NCI-H345 treated with DMSO at 0.1 percent for 48 hours (cell line): ENCODE data around the gene MANBA.
A peak's percentile ranks its signal among the peaks of the same experiment; 100 is the strongest.
"Not testable (repeated sequence)": the region's sequence is repeated elsewhere in the genome, so short reads cannot be mapped to it uniquely, and the experiment has no call there.

ENCODE experiments used
- DNase-seq: peaks from one replicate; lab custom pipeline; 2025; ENCODE audit not compliant: unreplicated experiment; lab: John Stamatoyannopoulos, UW

MANBA gene

DNA sequence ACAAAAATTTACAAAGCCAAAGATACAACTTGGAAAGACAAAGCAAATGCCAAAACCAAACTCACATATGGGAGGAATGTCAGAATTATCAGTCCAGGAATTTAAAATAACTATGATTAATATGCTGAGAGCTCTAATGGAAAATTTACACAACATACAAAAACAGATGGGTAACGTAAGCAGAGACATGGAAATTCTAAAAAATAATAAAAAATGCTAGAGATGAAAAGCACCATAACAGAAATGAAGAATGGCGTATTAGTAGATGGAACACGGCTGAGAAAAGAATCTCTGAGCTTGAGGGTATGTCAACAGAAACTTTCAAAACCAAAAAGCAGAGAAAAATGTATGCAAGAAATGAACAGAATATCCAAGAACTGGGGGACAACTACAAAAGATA lies 4.1 kb upstream of the MANBA start:
- DNase-seq, result no peak

- no peak for DNase-seq
These were observed 1.1 kb upstream of the MANBA start for GRCh38 chr4:102761906-102762305.

DNA sequence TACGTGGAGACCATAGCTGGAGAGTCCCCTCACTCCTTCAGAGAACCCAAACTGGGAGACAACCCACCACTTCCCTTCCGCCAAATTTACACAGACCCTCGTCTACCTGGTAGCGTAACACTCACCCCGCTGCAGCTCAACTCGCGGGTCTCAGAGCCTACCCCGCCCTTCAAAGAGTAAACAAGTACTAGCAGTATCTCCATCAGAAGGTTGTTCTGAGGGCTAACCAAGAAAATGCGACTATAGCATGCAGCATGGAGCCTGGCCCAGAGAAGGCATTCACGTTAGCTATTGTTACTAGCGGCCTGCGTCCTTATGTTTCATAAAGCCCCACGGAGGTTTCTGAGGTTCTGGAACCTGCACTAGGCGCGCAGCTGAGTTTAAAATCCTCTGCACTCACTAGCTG lies 531 bp upstream of the MANBA start:
- DNase-seq, result peak; percentile 21

DNA sequence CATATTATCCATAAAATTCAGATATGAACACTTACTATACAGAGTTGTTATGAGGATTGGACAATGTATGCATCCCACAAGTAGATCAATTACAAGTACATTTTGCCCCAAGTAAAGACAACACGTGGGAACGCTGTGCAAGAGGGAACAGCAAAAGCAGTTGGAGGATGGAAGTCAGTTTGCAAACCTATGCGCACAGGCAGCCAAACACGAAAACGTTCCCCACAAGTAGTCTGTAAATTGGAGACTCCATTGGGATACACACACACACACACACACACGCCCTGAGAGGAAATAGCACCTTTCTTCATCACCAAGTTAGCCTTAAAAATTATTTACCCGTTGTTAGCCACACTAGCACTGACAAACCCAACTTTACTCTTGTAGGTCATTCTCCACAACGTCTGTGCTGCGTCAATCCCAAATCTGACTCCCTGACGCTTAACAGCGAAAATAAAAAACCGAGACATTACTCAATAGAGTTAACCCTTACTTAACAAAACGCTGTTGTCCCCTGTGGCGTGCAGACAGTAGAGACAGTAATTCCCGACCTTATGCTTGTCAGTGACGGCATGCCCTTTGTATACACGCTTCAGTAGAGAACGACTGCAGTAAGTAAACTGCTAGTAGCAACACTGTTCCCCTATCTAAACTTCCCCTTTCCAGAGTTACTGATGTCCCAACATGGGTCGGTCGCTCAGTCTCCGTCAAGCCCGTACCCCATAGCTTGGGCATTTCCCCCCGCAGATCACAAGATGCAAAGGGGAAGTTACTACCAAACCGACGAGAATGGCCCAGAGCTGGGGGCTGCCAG lies 730 bp downstream of the MANBA start:
- DNase-seq, result no peak

DNA sequence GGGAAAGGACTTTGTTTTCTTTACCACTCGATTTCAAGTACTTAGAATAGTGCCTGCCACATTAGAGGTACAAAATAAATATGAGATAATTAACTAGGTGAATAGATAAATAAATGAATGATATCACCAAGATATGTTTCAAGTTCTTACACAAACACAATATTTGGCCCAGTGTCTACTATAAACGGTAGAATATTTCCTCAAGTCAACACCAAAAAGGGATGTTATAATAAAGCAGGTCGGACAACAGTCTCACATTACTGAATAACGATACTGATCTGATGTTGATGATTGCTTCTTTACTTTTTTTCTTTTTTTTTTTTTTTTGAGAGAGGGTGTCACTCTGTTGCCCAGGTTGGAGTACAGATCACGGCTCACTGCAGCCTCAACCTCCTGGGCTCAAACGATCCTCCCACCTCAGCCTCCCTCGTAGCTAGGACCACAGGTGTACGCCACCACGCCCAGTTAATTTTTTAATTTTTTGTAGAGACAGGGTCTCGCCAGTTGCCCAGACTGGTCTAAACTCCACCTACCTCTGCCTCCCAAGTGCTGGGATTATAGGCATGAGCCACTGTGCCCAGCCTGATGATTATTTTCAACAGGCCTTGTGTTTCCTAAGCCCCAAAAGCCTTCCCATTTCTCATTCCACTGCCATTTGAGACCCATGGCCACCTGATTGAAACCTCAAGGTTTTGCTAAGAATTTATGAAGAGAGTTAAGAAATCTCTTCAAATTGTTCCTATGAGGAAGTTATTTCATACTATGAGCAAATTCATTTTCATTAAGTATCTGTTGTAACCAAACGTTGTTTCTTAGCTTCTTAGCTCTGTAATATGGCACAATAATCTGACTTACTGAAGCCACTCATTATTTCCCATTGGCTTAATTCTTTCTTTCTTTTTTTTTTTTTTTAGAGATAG lies 2.3 kb downstream of the MANBA start:
- no peak for DNase-seq

- DNase-seq, result no peak
These were observed 3.1 kb downstream of the MANBA start for GRCh38 chr4:102757681-102758080.

DNA sequence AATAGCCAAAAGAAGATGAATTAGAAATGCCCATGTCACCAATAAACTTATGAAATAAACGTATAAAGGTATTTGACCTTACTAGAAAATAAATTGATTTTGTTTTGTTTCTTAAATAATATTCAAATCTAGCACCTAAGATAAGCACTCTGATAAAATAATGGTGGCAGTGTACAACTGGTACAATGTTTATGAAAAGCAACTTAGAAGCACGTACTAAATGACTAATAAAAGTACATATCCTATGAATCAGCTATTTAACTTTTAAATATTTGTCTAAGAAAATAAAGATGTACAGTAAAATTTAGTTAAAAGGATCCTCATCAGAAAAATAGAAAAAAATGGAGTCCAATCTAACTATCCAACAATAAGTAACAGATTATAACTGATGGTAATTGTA lies 6.7 kb downstream of the MANBA start:
- no peak for DNase-seq

DNA sequence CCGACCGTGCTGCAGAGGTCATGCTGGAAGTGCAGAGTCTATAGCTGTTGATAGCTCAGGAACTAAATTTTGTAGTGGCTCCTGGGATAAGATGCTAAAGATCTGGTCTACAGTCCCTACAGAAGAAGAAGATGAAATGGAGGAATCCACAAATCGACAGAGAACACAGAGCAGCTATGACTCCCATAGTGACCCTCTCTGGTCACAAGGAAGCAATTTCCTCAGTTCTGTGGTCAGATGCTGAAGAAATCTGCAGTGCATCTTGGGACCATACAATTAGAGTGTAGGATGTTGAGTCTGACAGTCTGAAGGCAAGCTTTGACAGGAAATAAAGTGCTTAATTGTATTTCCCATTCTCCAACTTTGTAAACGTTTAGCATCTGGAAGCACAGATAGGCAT lies 8.8 kb downstream of the MANBA start:
- DNase-seq, result no peak

DNA sequence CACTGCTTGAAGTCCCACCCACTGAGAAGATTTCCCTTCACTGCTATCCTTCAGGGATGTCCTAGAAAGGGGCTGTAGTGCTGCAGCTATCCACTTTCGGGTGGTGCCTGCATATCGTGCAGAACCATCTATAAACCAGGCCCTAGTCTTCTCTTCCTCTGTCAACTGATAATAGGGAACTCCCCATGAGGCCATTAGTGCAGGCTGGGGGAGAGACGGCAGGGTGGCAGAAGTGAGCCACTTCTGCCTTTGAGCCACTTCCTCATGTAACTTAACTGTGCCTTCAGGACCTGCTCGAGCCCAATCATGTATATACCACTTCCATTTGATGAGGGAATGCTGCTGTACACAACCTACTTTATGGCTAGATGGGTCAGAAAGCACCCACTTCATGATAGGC lies 17.4 kb downstream of the MANBA start:
- not testable (repeated sequence) for DNase-seq

DNA sequence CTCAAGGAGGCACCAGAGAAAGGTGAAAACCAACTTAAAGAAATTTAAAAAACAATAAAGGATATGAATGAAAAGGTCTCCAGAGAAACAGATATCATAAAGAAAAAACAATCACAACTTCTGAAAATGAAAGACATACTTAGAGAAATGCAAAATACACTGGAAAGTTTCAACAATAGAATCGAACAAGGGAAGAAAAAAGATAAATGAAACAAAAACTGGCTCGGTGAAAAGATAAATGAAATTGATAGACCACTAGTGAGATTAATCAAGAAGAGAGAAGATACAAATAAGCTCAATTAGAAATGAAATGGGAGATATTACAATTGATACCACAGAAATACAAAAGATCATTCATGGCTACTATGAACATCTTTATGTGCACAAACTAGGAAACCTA lies 22.0 kb downstream of the MANBA start:
- DNase-seq, result not testable (repeated sequence)

DNA sequence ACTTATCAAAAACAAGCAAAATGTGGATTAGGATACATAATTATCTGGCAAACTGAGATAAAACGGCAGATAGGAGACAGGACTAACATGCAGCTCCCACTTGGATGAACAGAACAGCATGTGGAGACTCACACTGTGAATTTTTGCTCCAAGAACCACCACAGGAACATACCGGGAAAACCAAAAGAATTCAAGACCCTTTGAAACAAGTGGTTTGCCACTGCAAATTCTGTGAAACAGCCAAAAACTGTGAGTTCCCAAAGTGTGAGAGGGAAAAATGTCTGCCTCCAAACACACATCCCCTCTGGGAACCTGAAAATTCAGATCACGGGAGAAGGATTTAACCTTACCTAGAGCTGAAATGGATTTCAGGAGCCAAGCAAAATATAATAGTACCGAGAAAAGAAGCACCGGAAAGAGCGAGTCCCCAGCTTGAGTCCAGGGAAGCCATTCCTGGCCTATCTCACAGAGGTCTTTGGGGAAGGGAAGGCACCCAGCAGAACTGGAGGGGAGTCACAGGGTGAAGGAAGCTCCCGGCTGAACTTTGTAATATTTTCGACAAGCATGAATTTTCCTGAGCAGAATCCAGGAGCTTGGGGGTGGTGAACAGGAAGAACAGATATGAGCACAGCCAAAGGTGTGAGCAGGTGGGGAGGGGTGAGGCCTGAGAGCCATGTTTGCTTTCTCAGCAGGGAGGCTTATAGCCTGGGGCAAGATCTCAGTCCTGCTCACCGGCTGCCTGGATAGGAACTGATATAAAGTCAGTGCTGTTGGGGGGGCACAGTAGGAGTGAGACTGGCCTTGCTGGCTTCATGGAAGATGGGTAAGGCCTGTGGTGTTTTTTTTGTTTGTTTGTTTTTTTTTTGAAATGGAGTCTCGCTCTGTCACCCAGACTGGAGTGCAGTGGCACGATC lies 23.9 kb downstream of the MANBA start:
- DNase-seq, result peak; percentile 73

GRCh38 chr4:102735582-102735981 lies 25.2 kb downstream of the MANBA start:
- peak; percentile 36 for DNase-seq

- DNase-seq, result no peak
These were observed 26.0 kb downstream of the MANBA start for GRCh38 chr4:102734591-102735385.

DNA sequence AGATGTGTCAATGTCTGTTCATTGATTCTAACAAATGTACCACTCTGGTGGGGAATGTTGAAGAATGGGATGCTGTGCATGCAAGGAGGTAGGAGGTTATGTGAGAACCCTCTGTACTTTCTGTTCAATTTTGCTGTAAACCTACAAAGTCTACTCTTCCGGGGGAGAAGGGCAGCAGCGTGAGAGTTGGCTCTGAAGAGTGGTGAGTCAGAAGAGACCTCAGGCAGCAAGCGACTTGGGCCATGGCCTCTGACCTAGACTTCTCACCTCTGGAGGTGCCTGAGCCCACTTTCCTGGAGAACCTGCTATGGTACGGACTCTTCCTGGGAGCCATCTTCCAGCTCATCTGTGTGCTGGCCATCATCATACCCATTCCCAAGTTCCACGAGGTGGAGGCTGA lies 26.7 kb downstream of the MANBA start:
- no peak for DNase-seq

DNA sequence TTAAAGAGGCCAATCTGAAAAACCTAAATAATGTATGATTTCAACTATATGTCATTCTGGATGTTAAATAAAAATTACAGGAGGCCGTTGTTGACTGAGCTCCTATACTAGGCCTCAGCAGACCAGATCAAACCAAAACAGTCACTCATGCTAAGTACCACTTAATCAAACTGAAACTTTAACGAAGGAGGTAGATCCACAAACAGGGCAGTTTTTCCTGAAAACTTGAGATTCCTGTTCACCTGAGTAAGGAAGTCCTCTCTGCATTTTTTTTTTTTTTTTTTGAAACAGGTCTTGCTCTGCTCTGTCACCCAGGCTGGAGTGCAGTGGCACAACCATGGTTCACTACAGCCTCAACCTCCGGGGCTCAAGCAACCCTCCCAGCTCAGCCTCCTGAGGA lies 27.7 kb downstream of the MANBA start:
- no peak for DNase-seq

DNA sequence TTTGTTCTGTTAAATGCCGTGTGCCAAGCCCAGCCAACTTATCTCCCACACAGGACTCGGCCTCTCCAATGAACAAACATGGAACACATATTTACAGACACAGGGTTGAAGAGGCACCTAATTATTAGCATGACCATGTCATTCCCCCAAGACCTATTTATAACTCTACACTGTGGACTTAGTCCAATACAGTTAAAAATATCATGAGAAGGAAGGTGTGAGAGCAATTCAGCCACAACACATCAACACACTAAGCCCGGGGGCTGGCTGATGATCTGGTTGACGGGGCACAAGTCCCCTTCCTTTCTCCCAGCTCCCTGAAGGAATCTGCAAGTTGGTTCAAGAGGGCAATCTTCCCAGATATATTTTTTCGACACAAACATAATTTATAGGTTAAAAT lies 28.1 kb downstream of the MANBA start:
- no peak for DNase-seq

DNA sequence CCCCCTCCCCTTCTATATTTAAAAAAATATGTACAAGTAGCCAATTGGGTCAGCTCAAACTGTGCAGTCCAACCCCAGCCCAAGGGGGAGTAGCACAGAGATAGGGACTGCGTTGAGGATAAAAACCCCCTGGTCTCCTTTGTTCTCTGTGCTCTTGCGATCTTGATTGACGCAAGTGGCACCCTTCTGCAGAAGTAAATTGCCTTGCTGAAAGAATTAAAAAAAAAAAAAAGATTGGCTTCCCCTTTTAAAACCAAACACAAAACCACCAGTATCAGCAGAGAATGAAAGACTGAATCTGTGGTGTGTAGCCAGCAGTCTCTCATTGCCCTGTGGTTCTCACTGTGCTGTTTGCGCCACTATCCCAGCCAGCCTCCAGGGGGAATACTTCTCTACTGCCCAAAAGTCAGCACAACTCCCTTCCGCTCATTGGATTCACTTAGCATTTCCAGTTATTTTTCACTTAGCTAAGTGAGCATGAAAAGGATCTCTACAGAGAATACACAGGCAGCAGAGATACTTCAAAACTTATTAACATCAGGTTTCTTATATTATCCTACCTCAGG lies 29.7 kb downstream of the MANBA start:
- no peak for DNase-seq

GRCh38 chr4:102729486-102729885 lies 31.3 kb downstream of the MANBA start:
- DNase-seq, result not testable (repeated sequence)

DNA sequence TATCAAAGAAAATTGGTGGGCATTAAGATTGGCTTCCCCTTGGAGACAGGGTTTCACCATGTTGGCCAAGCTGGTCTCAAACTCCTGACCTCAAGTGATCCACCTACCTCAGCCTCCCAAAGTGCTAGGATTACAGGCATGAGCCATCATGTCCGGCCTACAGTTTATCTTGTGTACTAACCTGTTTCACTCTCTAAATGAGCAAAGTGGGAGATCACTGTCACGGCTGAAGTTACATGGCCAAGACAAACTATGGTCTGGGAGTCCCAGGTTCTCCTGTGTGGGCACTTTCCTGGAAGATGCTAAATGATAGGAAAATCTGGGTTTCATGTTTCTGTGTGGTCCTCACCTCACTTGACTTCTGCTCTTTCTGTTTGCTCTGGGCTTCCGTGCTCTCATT lies 33.8 kb downstream of the MANBA start:
- DNase-seq, result not testable (repeated sequence)

DNA sequence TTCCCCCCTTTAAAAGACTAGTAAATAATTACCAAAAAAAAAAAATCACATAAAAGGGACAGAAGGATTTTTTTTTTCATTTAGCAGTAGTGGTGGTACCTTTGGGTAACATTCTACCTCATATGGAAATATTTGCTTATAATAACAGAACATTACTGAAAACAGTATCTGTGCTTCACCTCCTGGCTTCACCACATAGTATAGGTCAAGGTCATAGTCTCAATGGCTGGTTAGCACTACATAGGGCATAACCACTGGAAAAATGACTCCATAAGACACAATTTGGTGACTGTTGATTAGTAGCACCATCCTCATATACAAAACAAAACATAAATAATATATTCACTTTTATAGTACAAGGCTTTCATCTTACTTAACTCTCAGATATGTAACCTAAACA lies 34.7 kb downstream of the MANBA start:
- no peak for DNase-seq
